Measurements from ENCODE around the gene NKPD1. TPM values are rescaled to one million over a fixed set of nuclear protein-coding genes. Genes with fewer than 3 reads are reported as not detected.

NKPD1 gene
- polyA plus RNA-seq, 1 of the 3 experiments (the other 2 are of a cell fraction), result 0.12 TPM

DNA sequence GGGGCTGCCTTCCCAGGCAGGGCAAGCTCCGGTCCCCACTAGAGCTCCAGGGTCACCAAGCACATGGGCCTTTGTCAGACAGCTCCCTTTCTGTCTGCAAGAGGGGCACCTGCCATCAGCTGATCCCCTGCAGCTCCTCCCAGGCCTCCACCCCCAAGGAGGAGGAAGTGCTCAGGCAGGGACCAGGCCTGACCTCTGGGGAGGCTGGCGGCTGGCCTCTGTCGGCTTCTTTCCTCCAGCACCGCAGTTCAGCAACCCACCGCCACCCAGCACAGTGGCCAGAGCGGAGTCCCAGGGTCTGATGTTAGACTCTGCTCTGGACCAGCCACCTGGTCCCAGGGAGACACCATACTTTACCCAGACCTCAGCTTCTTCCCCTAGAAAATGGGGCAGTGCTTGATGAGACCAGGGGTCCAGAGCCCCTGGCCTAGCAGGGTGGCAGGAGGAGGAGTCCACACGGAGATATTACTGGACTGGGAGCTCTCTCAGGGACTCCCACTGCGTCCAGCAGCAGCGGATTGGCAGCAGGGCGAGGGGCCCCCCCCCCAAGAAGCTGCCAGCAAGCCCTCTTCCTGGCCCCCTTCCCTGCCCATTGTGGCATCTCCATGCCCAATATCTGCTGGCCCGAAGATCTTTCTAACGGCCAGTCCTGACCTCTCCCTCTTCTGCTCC is 24.1 kb downstream of the NKPD1 start (continued):
- TF ChIP-seq, protein P1, sequence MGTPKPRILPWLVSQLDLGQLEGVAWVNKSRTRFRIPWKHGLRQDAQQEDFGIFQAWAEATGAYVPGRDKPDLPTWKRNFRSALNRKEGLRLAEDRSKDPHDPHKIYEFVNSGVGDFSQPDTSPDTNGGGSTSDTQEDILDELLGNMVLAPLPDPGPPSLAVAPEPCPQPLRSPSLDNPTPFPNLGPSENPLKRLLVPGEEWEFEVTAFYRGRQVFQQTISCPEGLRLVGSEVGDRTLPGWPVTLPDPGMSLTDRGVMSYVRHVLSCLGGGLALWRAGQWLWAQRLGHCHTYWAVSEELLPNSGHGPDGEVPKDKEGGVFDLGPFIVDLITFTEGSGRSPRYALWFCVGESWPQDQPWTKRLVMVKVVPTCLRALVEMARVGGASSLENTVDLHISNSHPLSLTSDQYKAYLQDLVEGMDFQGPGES (IDR thresholded peaks at IDR 0.05; ENCODE audit: low read depth, low read length), result no peak
- TF ChIP-seq CHD2 (IDR thresholded peaks at IDR 0.05; ENCODE audit: low read length, partially characterized antibody) (no peak), RFX5 (IDR thresholded peaks at IDR 0.05; ENCODE audit: low read length) (no peak), NRF1 (IDR thresholded peaks at IDR 0.05; ENCODE audit: low read depth, low read length) (no peak), SIN3A (IDR thresholded peaks at IDR 0.05; ENCODE audit: borderline replicate concordance, low read depth, low read length) (no peak)
- TF ChIP-seq, protein P2, sequence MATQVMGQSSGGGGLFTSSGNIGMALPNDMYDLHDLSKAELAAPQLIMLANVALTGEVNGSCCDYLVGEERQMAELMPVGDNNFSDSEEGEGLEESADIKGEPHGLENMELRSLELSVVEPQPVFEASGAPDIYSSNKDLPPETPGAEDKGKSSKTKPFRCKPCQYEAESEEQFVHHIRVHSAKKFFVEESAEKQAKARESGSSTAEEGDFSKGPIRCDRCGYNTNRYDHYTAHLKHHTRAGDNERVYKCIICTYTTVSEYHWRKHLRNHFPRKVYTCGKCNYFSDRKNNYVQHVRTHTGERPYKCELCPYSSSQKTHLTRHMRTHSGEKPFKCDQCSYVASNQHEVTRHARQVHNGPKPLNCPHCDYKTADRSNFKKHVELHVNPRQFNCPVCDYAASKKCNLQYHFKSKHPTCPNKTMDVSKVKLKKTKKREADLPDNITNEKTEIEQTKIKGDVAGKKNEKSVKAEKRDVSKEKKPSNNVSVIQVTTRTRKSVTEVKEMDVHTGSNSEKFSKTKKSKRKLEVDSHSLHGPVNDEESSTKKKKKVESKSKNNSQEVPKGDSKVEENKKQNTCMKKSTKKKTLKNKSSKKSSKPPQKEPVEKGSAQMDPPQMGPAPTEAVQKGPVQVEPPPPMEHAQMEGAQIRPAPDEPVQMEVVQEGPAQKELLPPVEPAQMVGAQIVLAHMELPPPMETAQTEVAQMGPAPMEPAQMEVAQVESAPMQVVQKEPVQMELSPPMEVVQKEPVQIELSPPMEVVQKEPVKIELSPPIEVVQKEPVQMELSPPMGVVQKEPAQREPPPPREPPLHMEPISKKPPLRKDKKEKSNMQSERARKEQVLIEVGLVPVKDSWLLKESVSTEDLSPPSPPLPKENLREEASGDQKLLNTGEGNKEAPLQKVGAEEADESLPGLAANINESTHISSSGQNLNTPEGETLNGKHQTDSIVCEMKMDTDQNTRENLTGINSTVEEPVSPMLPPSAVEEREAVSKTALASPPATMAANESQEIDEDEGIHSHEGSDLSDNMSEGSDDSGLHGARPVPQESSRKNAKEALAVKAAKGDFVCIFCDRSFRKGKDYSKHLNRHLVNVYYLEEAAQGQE (IDR thresholded peaks at IDR 0.05; ENCODE audit: low read depth, low read length), result no peak

DNA sequence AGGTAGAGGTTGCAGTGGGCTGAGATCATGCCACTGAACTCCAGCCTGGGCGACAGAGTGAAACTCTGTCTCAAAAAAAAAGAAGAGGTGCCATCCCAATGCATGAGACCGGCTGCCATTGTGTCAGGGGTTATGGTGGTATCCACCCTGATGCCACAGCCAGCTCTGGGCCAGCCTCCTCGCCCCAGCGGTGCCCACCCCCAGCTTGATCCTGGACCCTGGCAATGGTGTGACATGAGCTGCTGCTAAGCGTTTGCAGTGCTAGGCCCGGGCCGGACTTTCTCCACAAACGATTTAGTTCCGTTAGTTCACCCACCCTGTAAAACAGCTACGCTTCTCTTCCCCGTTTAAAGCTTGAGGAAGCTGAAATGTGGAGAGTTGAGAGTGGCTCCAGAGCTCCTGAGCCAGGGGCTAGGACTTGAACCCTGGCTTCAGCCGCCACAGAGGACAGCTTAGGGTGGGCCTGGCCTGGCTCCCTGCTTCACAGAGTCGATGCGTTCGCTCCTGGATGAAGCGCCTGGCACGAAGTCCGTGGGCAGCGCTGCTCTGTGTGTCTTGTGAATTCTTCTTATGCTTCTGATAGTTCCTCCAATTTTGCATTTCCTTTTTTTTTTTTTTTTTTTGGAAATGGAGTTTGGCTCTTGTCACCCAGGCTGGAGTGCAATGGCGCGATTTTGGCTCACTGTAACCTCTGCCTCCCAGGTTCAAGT is 25.5 kb downstream of the NKPD1 start:
- peaks cover 26% of the 10 kb centered on the region for H4K20me1 ChIP-seq (ENCODE audit: insufficient read depth)
- H3K4me3 ChIP-seq (ENCODE audit: low read depth in 2 of 2, low read length in 1 of 2), result no peak overlapping the region
- CTCF ChIA-PET, result interaction anchor here (1.1 to 5.0 kb wide), 3 partner anchors 10 to 113 kb away, joined by 3 to 24 read pairs (median 21); no protein-coding TSS in a partner anchor
- no peak for DNase-seq
- H3K4me1 ChIP-seq (ENCODE audit: control insufficient read depth in 1 of 2, insufficient read depth in 2 of 2, low read depth in 1 of 2, low read length in 1 of 2), result peaks cover 0 to 23% of the 10 kb centered on the region in 2 experiments; a peak in 1 of 4 replicates
- no peaks in the 10 kb centered on the region for H3F3A ChIP-seq (replicated peaks; ENCODE audit: insufficient read depth)
- H2AFZ ChIP-seq (ENCODE audit: low read depth), result no peak overlapping the region
- H3K27me3 ChIP-seq (ENCODE audit: insufficient read depth), result no peaks in the 10 kb centered on the region
- H3K27ac ChIP-seq (ENCODE audit: low read depth in 2 of 2, low read length in 1 of 2), result no peak overlapping the region
- POLR2A ChIA-PET, result no interaction called here
- no peaks in the 10 kb centered on the region for H3K9me2 ChIP-seq
- H3K79me2 ChIP-seq (ENCODE audit: insufficient read depth), result peaks cover 63% of the 10 kb centered on the region; the same call in 1 of the 2 replicates
- TF ChIP-seq FOXM1 (IDR thresholded peaks at IDR 0.05; ENCODE audit: low read depth), result no peak
- 97% methylated on average over 20 of the region's 21 CpGs for WGBS (ENCODE audit: low lambda C conversion rate)
- H3K9ac ChIP-seq, result no peak overlapping the region
- H3K36me3 ChIP-seq (replicated peaks in 1 of 2; ENCODE audit: control insufficient read depth in 1 of 2, insufficient read depth in 2 of 2, low read length in 1 of 2), result no peaks in the 10 kb centered on the region
- no peaks in the 10 kb centered on the region for H3K9me3 ChIP-seq
- no peak overlapping the region for H3K4me2 ChIP-seq

DNA sequence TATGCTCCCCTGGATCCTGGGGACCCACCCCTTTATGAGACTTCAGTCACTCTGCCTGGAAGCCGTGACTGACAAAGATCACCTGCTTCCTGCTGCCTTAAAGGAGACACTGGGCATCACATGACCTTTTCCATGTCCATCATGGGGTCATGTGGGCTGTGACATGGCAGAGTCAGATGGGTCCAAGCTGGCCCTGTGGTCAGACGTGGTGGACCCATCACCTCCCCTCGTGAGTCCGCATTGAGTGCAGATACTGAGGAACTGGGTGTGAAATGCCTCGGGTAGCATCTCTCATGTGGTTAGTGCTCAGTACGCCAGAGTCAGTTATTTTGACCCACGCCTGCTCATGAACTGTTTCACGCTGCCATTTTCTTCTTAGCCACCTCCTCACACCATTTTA is 27.1 kb downstream of the NKPD1 start:
- H3K4me3 ChIP-seq (ENCODE audit: low read depth in 2 of 2, low read length in 1 of 2), result no peak overlapping the region
- H2AFZ ChIP-seq (ENCODE audit: low read depth), result no peak overlapping the region
- ChIA-PET CTCF (no interaction called here), POLR2A (no interaction called here)
- no peak for DNase-seq
- peaks cover 66% of the 10 kb centered on the region; the same call in 1 of the 2 replicates for H3K79me2 ChIP-seq (ENCODE audit: insufficient read depth)
- peaks cover 43% of the 10 kb centered on the region for H4K20me1 ChIP-seq (ENCODE audit: insufficient read depth)
- H3K4me2 ChIP-seq, result no peak overlapping the region
- no peak overlapping the region for H3K27ac ChIP-seq (ENCODE audit: low read depth in 2 of 2, low read length in 1 of 2)
- TF ChIP-seq, protein P3, sequence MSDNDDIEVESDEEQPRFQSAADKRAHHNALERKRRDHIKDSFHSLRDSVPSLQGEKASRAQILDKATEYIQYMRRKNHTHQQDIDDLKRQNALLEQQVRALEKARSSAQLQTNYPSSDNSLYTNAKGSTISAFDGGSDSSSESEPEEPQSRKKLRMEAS (IDR thresholded peaks at IDR 0.05; ENCODE audit: low read depth), result no peak
- TF ChIP-seq FOSL2 (IDR thresholded peaks at IDR 0.05; ENCODE audit: borderline replicate concordance, low read depth), result no peak
- H3K9me3 ChIP-seq, result no peaks in the 10 kb centered on the region
- no peaks in the 10 kb centered on the region for H3K9me2 ChIP-seq
- H3F3A ChIP-seq (replicated peaks; ENCODE audit: insufficient read depth), result no peaks in the 10 kb centered on the region
- no peaks in the 10 kb centered on the region for H3K36me3 ChIP-seq (replicated peaks in 1 of 2; ENCODE audit: control insufficient read depth in 1 of 2, insufficient read depth in 2 of 2, low read length in 1 of 2)
- H3K9ac ChIP-seq, result no peak overlapping the region
- 97% methylated on average over 7 of the region's 8 CpGs for WGBS (ENCODE audit: low lambda C conversion rate)
- H3K27me3 ChIP-seq (ENCODE audit: insufficient read depth), result no peaks in the 10 kb centered on the region
- peaks cover 0 to 23% of the 10 kb centered on the region in 2 experiments; a peak in 1 of 4 replicates for H3K4me1 ChIP-seq (ENCODE audit: control insufficient read depth in 1 of 2, insufficient read depth in 2 of 2, low read depth in 1 of 2, low read length in 1 of 2)
